ENCODE data around the gene HSDL2.
A peak's percentile ranks its signal among the peaks of the same experiment; 100 is the strongest.
"Not testable (repeated sequence)": the region's sequence is repeated elsewhere in the genome, so short reads cannot be mapped to it uniquely, and the experiment has no call there.

Gene HSDL2

DNA sequence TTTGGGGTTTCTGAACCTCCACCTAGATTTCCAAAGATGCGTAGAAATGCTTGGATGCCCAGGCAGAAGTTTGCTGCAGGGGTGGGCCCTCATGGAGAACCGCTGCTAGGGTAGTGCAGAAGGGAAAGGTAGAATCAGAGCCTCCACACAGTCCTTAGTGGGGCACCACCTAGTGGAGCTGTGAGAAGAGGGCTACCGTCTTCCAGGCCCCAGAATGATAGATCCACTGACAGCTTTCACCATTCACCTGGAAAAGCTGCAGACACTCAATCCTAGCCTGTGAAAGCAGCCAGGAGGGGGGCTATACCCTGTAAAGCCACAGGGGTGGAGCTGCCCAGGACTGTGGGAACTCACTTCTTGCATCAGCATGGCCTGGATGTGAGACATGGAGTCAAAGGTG is 13.3 kb upstream of the HSDL2 start:
- no peak for DNase-seq

DNA sequence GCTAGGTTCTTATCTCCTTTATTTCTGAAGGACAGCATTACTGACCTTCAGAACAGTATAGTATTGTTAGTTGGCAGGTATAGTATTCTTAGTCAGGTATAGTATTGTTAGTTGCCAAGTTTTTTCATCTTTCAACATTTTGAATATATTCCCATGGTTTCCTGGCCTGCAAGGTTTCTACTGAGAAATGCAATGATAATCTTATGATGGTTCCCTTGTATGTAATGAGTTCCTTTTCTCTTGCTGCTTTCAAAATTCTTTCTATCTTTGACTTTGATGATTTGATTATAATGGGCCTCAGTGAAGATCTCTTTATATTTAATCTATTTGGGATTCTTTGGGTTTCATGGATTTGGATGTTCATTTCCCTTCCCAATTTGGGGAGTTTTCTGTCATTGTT is 12.4 kb upstream of the HSDL2 start:
- DNase-seq = no peak

DNA sequence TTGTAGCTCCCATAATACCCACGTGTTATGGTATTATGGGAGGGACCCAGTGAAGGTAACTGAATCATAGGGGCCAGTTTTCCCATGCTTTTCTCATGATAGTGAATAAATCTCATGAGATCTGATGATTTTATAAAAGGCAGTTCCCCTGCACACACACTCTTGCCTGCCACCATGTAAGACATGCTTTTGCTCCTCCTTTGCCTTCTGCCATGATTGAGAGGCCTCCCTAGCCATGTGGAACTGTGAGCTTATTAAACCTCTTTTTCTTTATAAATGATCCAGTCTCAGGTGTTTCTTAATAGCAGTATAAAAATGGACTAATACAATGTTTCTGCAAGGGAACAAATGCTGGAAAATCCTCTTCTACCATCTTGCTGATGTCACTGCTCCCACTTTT is 10.1 kb upstream of the HSDL2 start:
- no peak for DNase-seq

- DNase-seq = no peak
Observed at GRCh38 chr9:112371060-112371459, 8.8 kb upstream of the HSDL2 start.

- not testable (repeated sequence) for DNase-seq
Observed at GRCh38 chr9:112373666-112374065, 6.2 kb upstream of the HSDL2 start.

DNA sequence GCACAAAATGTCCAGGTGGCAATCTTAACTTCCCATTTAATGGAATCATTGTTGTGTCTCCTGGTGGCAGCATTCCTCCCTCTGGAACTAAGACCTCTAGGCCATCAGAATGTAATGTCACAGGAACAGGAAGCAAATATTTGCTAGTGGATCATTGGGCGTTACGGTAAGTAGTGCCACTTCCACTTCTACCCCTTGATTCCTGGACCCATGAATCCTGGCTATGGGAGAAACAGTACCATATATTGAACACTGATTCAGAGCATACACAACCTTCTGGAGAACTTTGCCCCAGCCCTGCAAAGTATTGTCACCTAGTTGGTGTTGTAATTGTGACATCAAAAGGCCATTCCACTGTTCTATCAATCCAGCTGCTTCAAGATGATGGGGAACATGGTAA is 5.7 kb upstream of the HSDL2 start:
- not testable (repeated sequence) for DNase-seq

- no peak for DNase-seq
Observed at GRCh38 chr9:112375361-112375760, 4.5 kb upstream of the HSDL2 start.

DNA sequence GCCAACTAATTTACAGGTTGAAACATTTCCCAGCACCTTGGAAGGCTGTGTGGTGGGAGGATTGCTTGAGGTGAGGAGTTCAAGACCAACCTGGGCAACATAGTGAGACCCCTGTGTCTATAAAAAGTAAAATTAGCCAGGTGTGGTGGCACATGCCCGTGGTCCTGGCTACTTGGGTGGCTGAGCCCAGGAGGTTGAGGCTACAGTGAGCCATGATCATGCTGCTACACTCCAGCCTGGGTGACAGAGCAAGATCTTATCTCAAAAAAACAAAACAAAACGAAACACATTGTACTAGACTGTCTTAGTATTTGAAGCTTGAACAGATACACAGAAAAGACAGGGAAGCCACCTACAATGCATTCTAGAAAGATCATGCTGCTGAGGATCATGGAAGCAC is 2.8 kb upstream of the HSDL2 start:
- no peak for DNase-seq

DNA sequence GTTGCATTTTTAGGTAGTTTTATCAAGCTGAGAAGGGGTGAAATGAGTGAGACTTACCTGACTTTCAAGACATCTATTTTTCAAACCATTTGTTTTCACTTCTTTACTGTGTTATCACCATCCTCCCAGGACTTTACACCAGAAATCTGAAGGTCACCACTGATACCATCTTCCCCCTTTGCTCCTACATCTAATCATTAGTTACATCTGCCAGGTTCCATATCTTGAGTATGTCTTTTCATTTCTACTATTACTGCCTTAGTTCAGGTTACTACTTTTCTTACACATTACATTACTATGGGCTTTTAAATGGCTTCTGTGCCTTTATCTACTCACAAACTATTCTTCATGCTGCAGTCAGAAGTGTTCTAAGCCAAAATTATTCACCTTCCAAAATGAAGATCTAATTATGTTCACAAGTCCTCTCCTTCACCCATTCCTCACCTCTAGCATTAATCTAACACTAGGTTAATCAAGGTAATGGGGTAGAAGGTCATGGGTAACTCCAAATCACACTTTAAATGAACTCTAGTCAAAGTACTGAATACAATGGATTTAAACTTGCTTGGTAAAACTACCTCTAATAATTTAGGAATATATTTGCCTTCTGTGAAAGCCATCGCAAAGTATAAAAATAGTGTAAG is 2.1 kb upstream of the HSDL2 start:
- no peak for DNase-seq

DNA sequence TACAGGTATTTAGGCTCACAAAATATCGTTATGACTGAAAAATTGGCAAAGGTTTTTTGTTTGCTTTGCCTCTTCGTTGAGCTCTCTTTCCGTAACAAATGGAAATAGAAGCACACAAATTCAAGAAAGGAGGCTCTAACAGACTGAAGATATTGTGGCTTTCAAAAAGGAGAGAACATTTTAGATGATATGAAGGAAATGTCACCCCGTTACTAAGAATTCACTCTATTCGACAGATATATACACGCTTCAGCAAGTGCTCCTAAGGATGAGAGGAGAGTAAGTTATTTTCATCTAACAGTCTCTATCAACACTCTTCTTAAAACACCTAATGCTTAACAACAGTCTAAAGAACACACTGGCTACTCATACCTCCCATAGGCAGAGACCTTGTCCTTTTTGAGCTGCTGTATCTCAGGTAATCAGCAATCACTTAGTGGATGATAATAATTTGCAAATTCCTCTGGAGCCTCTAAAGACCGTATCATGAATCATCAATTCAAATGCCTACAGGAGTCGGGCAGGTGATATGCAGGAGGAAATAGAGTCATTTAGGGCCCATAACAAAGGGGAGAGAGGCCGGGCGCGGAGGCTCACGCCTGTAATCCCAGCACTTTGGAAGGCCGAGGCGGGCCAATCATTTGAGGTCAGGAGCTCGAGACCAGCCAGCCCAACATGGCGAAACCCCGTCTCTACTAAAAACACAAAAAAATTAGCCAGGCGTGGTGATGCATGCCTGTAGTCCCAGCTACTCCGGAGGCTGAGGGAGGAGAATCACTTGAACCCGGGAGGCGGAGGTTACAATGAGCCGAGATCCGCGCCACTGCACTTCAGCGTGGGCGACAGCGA is 1.4 kb upstream of the HSDL2 start:
- DNase-seq = peak in 5 of 56 donors; percentile 1 to 9 (median 3)

- peak; percentile 86 to 100 (median 96) for DNase-seq
Observed at GRCh38 chr9:112379177-112380101, 469 bp upstream of the HSDL2 start.

DNA sequence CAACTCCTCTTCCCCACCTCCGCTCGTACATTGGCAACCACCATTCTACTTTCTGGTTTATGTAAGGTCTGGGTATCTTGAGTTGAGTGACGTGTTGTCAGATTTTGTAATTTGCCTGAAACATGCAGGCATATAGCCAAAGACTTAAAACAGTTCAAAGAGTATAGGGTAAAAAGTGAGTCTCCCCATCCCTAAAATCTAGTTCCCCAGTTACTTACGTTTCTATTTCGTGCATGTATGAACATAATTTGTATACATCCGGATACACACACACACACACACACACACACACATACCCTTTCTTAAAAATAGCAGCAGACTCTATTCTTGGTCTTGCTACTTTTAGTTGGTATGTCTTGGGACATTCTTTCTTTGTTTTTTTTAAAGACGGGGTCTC is 915 bp downstream of the HSDL2 start:
- DNase-seq = no peak

GRCh38 chr9:112382066-112382465 is 2.2 kb downstream of the HSDL2 start:
- no peak for DNase-seq

DNA sequence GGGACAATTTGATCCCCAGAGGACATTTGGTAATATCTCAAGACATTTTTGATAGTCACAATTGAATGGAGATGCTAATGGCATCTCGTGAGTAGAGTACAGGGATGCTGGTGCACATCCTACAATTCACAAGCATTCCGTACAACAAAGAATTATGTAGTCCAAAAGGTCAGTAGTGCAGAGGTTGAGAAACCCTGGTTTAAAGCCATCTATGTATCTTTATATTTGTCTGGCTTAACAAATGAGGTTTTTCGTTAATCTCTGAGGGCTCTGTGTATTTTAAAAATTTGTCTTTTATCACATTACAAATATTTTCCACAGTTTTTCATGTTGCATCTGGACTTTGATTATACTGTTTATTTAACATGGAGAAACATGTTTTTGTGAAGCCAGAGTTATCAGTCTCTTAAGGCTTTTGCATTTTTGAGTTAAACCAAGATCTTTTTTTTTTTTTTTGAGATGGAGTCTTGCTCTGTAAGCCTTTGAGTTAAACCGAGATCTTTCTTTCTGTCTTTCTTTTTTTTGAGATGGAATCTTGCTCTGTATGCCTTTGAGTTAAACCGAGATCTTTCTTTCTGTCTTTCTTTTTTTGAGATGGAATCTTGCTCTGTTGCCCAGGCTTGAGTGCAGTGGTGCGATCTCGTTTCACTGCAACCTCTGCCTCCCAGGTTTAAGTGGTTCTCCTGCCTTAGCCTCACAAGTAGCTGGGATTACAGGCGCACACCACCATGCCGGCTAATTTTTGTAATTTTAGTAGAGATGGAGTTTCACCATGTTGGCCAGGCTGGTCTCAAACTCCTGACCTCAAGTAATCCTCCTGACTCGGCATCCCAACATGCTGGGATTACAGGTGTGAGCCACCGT is 2.8 kb downstream of the HSDL2 start:
- DNase-seq = no peak

GRCh38 chr9:112384219-112384618 is 4.3 kb downstream of the HSDL2 start:
- DNase-seq = no peak

DNA sequence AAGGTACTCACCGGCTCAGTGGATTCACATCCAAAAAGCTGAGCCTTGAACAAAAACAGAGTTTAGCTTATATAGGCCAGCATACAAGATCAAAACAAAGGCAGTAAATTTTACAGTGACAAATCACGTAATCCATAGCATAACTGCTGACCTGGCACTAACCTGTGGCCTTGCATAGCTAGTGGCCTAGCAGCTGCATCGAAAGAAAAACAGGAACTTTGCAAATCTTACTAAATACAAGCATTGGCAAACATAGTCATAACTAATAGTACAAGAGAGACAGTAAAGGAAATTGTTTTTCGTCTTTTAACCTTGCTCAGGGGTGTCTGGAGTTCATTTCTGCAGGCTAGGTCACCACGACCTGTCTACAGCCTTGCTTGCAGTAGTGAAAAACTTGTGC is 4.8 kb downstream of the HSDL2 start:
- no peak for DNase-seq

DNA sequence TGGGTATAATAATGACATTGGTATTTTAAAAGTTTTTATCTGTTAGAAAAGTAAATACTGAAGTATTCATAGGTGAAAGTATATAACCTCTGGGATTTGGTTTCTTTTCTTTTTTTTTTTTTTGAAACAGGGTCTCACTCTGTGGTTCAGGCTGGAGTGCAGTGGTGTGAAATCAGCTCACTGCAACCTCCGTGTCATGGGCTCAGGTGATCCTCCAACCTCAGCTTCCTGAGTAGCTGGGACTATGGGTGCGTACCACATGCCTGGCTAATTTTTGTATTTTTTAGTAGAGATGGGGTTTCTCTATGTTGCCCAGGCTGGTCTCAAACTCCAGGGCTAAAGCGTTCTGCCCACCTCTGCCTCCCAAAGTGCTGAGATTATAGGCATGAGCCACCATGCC is 7.2 kb downstream of the HSDL2 start:
- no peak for DNase-seq

DNA sequence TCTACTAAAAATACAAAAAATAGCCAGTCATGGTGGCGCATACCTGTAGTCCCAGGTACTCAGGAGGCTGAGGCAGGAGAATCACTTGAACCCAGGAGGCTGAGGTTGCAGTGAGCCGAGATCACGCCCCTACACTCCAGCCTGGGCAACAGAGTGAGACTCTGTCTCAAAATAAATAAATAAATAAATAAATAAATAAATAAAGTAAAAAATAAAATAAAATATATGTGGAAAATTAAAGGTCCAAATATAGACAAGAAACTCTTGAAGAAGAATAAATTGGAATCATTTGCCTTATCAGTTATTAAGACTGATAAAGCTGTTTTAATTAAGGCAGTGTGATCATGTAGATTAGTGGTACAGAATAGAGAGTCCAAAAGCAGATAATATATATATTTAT is 10.0 kb downstream of the HSDL2 start:
- DNase-seq = not testable (repeated sequence)

DNA sequence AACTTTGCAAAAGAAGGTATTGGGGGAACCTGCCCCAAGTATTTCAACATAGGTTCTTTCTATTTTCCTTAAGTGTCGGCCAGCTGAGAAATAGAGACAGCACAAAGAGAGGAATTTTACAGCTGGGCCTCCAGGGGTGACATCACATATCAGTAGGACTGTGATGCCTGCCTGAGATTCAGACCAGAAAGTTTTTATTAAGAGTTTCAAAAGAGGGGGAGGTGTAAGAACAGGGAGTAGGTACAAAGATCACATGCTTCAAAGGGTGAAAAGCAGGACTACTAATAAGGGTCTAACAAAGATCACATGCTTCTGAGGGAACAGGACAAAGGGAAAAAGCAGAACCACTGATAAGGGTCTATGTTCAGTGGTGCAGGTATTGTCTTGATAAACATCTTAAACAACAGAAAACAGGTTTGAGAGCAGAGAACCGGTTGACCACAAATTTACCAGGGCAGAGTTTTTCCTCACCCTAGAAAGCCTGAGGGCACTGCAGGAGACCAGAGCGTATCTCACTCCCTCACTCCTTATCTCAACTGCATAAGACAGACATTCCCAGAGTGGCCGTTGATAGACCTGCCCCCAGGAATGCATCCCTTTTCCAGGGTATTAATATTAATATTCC is 12.1 kb downstream of the HSDL2 start:
- DNase-seq = not testable (repeated sequence)

GRCh38 chr9:112393146-112393545 is 13.2 kb downstream of the HSDL2 start:
- not testable (repeated sequence) for DNase-seq
